Activated CD8-positive, alpha-beta memory T cell treated with anti-CD3 and anti-CD28 coated beads, Interleukin-2, amount 50 U/mL, for 24 hours (primary cell): ENCODE data around the gene MED19.
A peak's percentile ranks its signal among the peaks of the same experiment; 100 is the strongest.
"Not testable (repeated sequence)": the region's sequence is repeated elsewhere in the genome, so short reads cannot be mapped to it uniquely, and the experiment has no call there.

ENCODE experiments used
- DNase-seq: peaks from one replicate; pipeline ENCODE4 v3.0.0-alpha.2; 2020; ENCODE audit errors: extremely low read depth

Gene MED19

GRCh38 chr11:57711414-57712255 lies at the start of gene MED19:
MED19 (minus strand) TSS chr11:57712215; CDS start chr11:57712179, 36 bp downstream.
- peak; percentile 49 for DNase-seq

- DNase-seq: no peak
Observed at GRCh38 chr11:57758174-57758573, 46.2 kb upstream of the MED19 start.

- no peak for DNase-seq
Observed at GRCh38 chr11:57752954-57753353, 40.9 kb upstream of the MED19 start.

GRCh38 chr11:57751676-57752253 lies 39.8 kb upstream of the MED19 start, which contains the start of gene BTBD18:
BTBD18 (minus strand) TSS chr11:57751819; CDS start chr11:57751188, 631 bp downstream.
- no peak for DNase-seq

- DNase-seq: no peak
Observed at GRCh38 chr11:57751176-57751575, 39.2 kb upstream of the MED19 start.

- no peak for DNase-seq
Observed at GRCh38 chr11:57746920-57747319, 34.9 kb upstream of the MED19 start.

GRCh38 chr11:57745206-57745605 lies 33.2 kb upstream of the MED19 start:
- no peak for DNase-seq

GRCh38 chr11:57744357-57744756 lies 32.3 kb upstream of the MED19 start:
- no peak for DNase-seq

GRCh38 chr11:57742087-57742452 lies 30.1 kb upstream of the MED19 start:
- DNase-seq: no peak

- peak; percentile 92 for DNase-seq
Observed at GRCh38 chr11:57741132-57742086, 29.4 kb upstream of the MED19 start, which contains the start of gene SELENOH. SELENOH (plus strand) TSS chr11:57741491; CDS start chr11:57741596, 105 bp downstream.

- no peak for DNase-seq
Observed at GRCh38 chr11:57735619-57736298, 23.7 kb upstream of the MED19 start.

- DNase-seq: no peak
Observed at GRCh38 chr11:57732661-57733060, 20.6 kb upstream of the MED19 start.

GRCh38 chr11:57729479-57729878 lies 17.5 kb upstream of the MED19 start:
- DNase-seq: no peak

- DNase-seq: no peak
Observed at GRCh38 chr11:57728829-57729228, 16.8 kb upstream of the MED19 start.

- no peak for DNase-seq
Observed at GRCh38 chr11:57727185-57727584, 15.2 kb upstream of the MED19 start.

- not testable (repeated sequence) for DNase-seq
Observed at GRCh38 chr11:57716726-57717125, 4.7 kb upstream of the MED19 start.

- no peak for DNase-seq
Observed at GRCh38 chr11:57713835-57714234, 1.8 kb upstream of the MED19 start.

- peak; percentile 84 for DNase-seq
Observed at GRCh38 chr11:57712256-57713150, 488 bp upstream of the MED19 start, which contains the start of gene TMX2. TMX2 (plus strand) TSS chr11:57712593; CDS start chr11:57712619, 26 bp downstream.

GRCh38 chr11:57709802-57710367 lies 2.1 kb downstream of the MED19 start:
- no peak for DNase-seq

- not testable (repeated sequence) for DNase-seq
Observed at GRCh38 chr11:57705432-57705831, 6.6 kb downstream of the MED19 start.
